HG02973 (cell line): ENCODE measurements around the gene RRP12.

ENCODE experiments used
- ATAC-seq: cut with Tn5 transposase; IDR thresholded peaks from one replicate; pipeline ENCODE4 v1.9.1; 2021; ENCODE audit warnings: moderate library complexity; ENCODE audit not compliant: unreplicated experiment

Gene RRP12

GRCh38 chr10:97336942-97337831 is 64.0 kb downstream of the RRP12 start:
- no peak for ATAC-seq

- no peak for ATAC-seq
Measured at GRCh38 chr10:97336446-97336845, 64.7 kb downstream of the RRP12 start.

GRCh38 chr10:97336006-97336405 is 65.1 kb downstream of the RRP12 start:
- ATAC-seq: no peak

- no peak for ATAC-seq
Measured at GRCh38 chr10:97335188-97335619, 65.9 kb downstream of the RRP12 start.

GRCh38 chr10:97334370-97335175 is 66.6 kb downstream of the RRP12 start, which contains the start of gene FRAT2:
Gene FRAT2, minus strand, starts transcription at chr10:97334729. Its CDS starts 157 bp downstream, at chr10:97334572.
- peak; percentile 77 for ATAC-seq

GRCh38 chr10:97333601-97334369 is 67.4 kb downstream of the RRP12 start:
- peak; percentile 32 for ATAC-seq

GRCh38 chr10:97333351-97333600 is 67.9 kb downstream of the RRP12 start:
- no peak for ATAC-seq

- ATAC-seq: no peak
Measured at GRCh38 chr10:97332591-97333350, 68.4 kb downstream of the RRP12 start.

- no peak for ATAC-seq
Measured at GRCh38 chr10:97331153-97331703, 69.9 kb downstream of the RRP12 start.

GRCh38 chr10:97329766-97330165 is 71.4 kb downstream of the RRP12 start:
- ATAC-seq: no peak

- ATAC-seq: no peak
Measured at GRCh38 chr10:97328646-97329453, 72.3 kb downstream of the RRP12 start.

- no peak for ATAC-seq
Measured at GRCh38 chr10:97327348-97328294, 73.5 kb downstream of the RRP12 start.

GRCh38 chr10:97325754-97326153 is 75.4 kb downstream of the RRP12 start:
- ATAC-seq: no peak

- no peak for ATAC-seq
Measured at GRCh38 chr10:97323501-97323900, 77.6 kb downstream of the RRP12 start.

- ATAC-seq: no peak
Measured at GRCh38 chr10:97321804-97322190, 79.3 kb downstream of the RRP12 start.

- ATAC-seq: no peak
Measured at GRCh38 chr10:97321032-97321803, 79.9 kb downstream of the RRP12 start.

- no peak for ATAC-seq
Measured at GRCh38 chr10:97320480-97321031, 80.6 kb downstream of the RRP12 start.
